Osteocyte (in vitro differentiated cells): Measurements from ENCODE around the gene ALDH3A2. TPM values are rescaled to one million over a fixed set of nuclear protein-coding genes. Genes with fewer than 3 reads are reported as not detected.
A peak's percentile ranks its signal among the peaks of the same experiment; 100 is the strongest.

Source experiments
- DNase-seq: peaks from one replicate; pipeline ENCODE4 v3.0.0; 2021; ENCODE audit warnings: mixed read lengths; ENCODE audit not compliant: unreplicated experiment; ENCODE audit errors: extremely low spot score
- H3K27ac Mint-ChIP-seq: one replicate; pipeline ENCODE4 v1.8.0; 2021; ENCODE audit warnings: mild to moderate bottlenecking, mixed read lengths; ENCODE audit not compliant: unreplicated experiment
- H3K27me3 Mint-ChIP-seq: one replicate; pipeline ENCODE4 v1.8.0; 2021; ENCODE audit warnings: mixed read lengths; ENCODE audit not compliant: unreplicated experiment
- H3K36me3 Mint-ChIP-seq: one replicate; pipeline ENCODE4 v1.8.0; 2021; ENCODE audit warnings: mixed read lengths; ENCODE audit not compliant: unreplicated experiment
- H3K4me1 Mint-ChIP-seq: one replicate; pipeline ENCODE4 v1.8.0; 2021; ENCODE audit warnings: mixed read lengths; ENCODE audit not compliant: unreplicated experiment
- H3K4me3 Mint-ChIP-seq: one replicate; pipeline ENCODE4 v1.8.0; 2021; ENCODE audit warnings: mild to moderate bottlenecking, moderate library complexity, mixed read lengths; ENCODE audit not compliant: unreplicated experiment
- H3K9me3 Mint-ChIP-seq: one replicate; pipeline ENCODE4 v1.8.0; 2021; ENCODE audit warnings: mixed read lengths; ENCODE audit not compliant: unreplicated experiment
- CTCF ChIP-seq: fragments of 200-600 bp; sonication (generic); IDR thresholded peaks from 2 replicates; pipeline ENCODE4 v1.5.0; 2021; ENCODE audit warnings: antibody characterized with exemption, mild to moderate bottlenecking, moderate library complexity
- total RNA-seq: library from RNA; stranded (reverse); gene quantifications from 2 replicates; pipeline ENCODE4 v1.2.1, GENCODE V29; 2021

ALDH3A2 gene
- total RNA-seq, 1 donor from 2014 or later: 97.1 TPM

GRCh38 chr17:19649274-19649541, 657 bp downstream of the ALDH3A2 start:
- H3K9me3 Mint-ChIP-seq: no peaks in the 10 kb centered on the region
- TF ChIP-seq CTCF: no peak
- H3K4me1 Mint-ChIP-seq: peaks cover 55% of the 10 kb centered on the region
- peaks cover 11% of the 10 kb centered on the region for H3K36me3 Mint-ChIP-seq
- peak overlapping the region; percentile 100 for H3K27ac Mint-ChIP-seq
- H3K4me3 Mint-ChIP-seq: peak overlapping the region; percentile 90
- no peak for DNase-seq
- H3K27me3 Mint-ChIP-seq: no peaks in the 10 kb centered on the region

- no peaks in the 10 kb centered on the region for H3K9me3 Mint-ChIP-seq
- peaks cover 54% of the 10 kb centered on the region for H3K4me1 Mint-ChIP-seq
- DNase-seq: no peak
- H3K4me3 Mint-ChIP-seq: peak overlapping the region; percentile 90
- peaks cover 24% of the 10 kb centered on the region for H3K36me3 Mint-ChIP-seq
- peak overlapping the region; percentile 68 for H3K27ac Mint-ChIP-seq
- H3K27me3 Mint-ChIP-seq: no peaks in the 10 kb centered on the region
- no peak for TF ChIP-seq CTCF
Observed at GRCh38 chr17:19650826-19651225, 2.3 kb downstream of the ALDH3A2 start.

GRCh38 chr17:19651451-19652238, 3.1 kb downstream of the ALDH3A2 start:
- peak overlapping the region; percentile 90 for H3K4me3 Mint-ChIP-seq
- H3K4me1 Mint-ChIP-seq: peaks cover 50% of the 10 kb centered on the region
- no peaks in the 10 kb centered on the region for H3K9me3 Mint-ChIP-seq
- peaks cover 31% of the 10 kb centered on the region for H3K36me3 Mint-ChIP-seq
- peak; percentile 10 for DNase-seq
- H3K27ac Mint-ChIP-seq: peak overlapping the region; percentile 68
- H3K27me3 Mint-ChIP-seq: no peaks in the 10 kb centered on the region
- no peak for TF ChIP-seq CTCF

DNA sequence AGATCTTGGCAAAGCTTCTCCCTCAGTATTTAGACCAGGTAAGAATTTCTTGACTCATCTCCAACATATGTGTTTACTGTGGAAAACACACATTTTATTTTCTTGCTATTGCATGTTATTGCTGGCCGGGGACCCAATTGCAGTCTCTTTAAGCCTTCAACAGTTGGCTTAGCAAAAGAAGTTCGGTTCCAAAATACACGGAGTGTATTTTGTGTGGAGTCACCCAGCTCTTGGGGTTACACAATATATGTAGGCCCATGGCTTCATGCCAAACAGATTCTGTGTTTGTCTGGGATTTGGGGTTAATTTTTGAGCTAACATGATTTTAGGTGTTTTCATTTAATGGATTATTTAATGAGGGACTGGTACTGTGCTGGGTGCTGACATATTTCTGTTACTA, 4.0 kb downstream of the ALDH3A2 start:
- TF ChIP-seq CTCF: no peak

DNA sequence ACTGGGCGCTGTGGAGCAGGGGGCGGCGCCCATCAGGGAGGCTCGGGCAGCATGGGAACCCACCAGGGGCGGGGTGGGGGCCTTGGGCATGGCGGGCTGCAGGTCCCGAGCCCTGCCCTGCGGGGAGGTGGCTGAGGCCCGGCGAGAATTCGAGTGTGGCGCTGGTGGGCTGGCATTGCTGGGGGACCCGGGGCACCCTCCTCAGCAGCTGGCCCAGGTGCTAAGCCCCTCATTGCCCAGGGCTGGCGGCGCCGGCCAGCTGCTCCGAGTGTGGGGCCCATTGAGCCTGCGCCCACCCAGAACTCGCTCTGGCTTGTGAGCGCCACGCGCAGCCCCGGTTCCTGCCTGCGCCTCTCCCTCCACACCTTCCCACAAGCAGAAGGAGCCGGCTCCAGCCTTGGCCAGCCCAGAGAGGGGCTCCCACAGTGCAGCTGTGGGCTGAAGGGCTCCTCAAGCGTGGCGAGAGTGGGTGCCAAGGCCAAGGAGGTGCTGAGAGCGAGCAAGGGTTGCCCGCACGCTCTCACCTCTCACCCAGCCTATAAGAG, 5.9 kb downstream of the ALDH3A2 start:
- Mint-ChIP-seq H3K27me3 (no peaks in the 10 kb centered on the region), H3K9me3 (no peaks in the 10 kb centered on the region), H3K4me1 (peaks cover 32% of the 10 kb centered on the region), H3K36me3 (peaks cover 49% of the 10 kb centered on the region), H3K4me3 (no peak overlapping the region), H3K27ac (no peak overlapping the region)
- no peak for TF ChIP-seq CTCF
- DNase-seq: peak; percentile 84

More for the DNA sequence above, 4.0 kb downstream of the ALDH3A2 start:
- H3K4me1 Mint-ChIP-seq: peaks cover 41% of the 10 kb centered on the region
- no peaks in the 10 kb centered on the region for H3K27me3 Mint-ChIP-seq
- peaks cover 34% of the 10 kb centered on the region for H3K36me3 Mint-ChIP-seq
- H3K27ac Mint-ChIP-seq: no peak overlapping the region
- no peak overlapping the region for H3K4me3 Mint-ChIP-seq
- DNase-seq: peak; percentile 23
- H3K9me3 Mint-ChIP-seq: no peaks in the 10 kb centered on the region
